NCI-H345 treated with DMSO at 0.1 percent for 48 hours (cell line): ENCODE measurements around the gene NFKB1.
"Not testable (repeated sequence)": the region's sequence is repeated elsewhere in the genome, so short reads cannot be mapped to it uniquely, and the experiment has no call there.

Experiments used
- DNase-seq: peaks from one replicate; lab custom pipeline; 2025; ENCODE audit not compliant: unreplicated experiment; lab: John Stamatoyannopoulos, UW

NFKB1 gene

DNA sequence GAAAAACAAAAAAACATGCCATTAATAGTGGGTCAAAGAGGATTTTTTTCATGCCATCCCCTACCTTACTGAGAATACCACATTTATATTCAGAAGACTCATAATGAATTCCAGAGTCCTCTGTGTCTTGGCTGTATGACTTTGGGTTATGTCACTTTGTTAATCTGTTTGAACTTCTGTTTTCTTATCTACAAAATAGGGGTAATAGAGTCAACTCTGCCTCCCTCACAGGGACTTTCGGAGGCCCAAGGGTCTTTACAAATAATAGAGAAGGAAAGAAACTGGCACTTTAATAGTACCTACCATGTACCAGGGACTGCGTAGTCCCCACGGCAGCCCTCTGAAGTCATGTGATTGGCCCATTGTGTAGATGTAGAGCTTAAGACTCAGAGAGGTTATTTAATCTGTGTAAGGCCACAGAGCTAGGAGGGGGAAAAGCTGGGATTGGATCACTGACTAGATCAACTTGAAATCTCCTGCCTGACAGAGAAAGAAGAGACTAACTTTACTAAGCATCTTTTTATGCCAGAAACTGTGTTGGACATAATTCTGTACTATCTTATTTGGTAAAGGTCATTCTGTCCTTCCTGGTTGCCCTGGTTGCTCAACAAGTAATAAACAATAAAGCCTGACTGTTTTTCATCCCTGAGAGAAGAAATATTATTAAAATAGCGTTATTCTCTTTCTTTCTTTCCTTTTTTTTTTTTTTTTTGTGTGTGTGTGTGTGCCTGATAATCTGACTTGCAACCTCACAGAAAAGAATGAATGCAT, 59.6 kb downstream of the NFKB1 start:
- DNase-seq, result no peak

GRCh38 chr4:102563000-102563399, 61.8 kb downstream of the NFKB1 start:
- no peak for DNase-seq

DNA sequence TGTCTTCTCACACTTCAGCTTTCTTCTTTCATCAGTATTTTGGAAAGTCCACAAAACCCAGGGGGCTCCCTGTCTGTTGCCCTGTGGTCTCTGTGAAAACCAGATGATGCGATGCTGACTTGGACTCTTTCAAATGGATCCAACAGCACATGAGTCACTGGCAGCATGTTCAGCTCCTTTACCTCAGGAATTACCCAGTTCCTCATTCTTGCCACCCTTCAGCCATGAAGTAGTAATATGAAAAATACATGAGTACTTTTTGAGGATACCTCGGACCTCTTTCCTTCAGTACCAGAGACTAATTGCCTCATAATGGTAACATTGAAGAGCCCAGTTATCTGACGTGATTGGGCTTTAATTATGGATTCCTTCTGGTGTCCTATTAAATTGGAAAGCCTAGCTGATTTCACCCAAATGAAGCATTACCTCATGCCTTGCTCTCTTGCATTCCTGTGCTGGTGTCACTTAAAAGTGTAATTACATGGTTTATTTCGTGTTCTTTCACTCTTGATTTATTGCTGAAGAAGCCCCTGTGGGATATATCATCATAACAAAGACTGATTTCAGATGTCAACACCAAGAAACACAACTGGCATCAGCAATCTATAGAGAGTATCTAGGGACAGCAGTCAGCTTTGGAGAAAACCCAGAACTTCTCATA, 63.4 kb downstream of the NFKB1 start:
- DNase-seq, result no peak

DNA sequence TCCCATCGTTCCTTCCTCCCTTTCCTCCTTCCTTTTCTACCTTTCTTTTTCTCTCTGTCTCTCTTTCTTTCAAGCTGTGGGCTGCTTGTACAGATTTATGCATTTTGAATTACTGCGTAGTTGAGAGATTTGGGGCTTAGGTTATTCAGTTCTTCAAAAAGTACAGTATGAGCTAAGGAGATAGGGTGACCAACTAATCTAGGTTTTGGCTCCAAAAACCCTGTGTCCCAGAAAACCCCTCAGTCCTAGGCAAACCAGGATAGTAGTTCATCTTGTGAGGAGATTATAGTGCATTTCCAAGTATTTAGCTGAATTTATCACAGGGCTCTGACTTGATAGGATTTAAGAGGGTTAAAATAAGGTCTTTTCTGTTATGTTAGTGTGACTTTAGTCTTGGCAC, 64.5 kb downstream of the NFKB1 start:
- no peak for DNase-seq

- no peak for DNase-seq
Observed at GRCh38 chr4:102566426-102566825, 65.3 kb downstream of the NFKB1 start.

DNA sequence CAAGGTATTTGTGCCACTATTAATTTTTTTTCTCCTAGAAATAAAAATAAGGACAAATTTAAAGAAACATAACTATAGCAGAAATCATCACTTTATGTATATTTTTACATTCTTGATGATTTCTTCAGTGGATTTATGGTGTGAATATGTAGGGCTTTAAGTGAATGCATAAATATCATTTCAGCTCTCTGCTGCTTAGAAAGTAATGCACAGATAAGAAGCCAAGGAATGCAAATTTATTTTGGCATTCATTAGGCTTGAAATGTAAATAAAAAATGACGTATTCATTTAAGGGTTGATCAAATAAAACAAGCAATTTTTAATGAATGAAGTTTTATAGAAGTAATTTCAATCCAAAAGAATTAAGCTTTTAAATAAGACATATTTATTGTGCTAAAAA, 66.3 kb downstream of the NFKB1 start:
- DNase-seq, result no peak

DNA sequence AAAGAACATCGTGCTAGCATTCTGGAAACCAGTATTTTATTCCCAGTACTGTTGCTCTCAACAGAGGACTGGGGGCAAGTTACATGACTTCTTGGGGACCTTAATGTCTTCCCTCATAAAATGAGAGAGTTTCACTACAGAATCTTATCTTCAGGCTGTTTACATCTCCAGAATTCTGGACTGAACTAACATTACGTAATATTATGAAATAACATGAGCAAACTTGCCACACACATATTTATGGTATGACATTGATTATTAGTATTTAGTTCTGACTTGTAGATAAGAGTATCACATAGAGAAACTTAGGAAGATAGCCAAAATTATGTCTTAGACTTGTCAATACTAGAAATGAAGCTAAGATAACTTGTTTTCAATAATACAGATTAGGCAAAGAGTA, 68.0 kb downstream of the NFKB1 start:
- no peak for DNase-seq

- DNase-seq, result not testable (repeated sequence)
Observed at GRCh38 chr4:102570211-102570610, 69.1 kb downstream of the NFKB1 start.

- DNase-seq, result no peak
Observed at GRCh38 chr4:102572452-102572851, 71.3 kb downstream of the NFKB1 start.

DNA sequence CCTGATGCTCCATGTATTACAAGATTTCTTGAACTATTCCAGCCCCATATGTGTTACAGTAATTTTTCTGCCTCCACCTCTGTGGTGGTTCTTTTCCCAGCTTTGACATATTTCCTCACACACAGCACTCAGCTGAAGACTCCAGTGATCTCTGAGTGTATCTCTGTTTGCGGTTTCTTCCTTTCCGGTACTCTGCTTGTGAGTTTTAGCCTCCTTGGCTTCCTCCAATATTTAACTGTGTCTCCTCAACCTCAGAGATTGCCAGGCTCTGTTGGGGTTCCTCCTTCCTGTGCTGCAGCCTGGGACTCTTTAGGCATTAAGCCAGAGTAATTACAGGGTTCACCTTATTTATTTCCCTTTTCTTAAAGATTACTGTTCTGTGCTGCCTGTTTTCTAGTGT, 73.2 kb downstream of the NFKB1 start:
- no peak for DNase-seq

DNA sequence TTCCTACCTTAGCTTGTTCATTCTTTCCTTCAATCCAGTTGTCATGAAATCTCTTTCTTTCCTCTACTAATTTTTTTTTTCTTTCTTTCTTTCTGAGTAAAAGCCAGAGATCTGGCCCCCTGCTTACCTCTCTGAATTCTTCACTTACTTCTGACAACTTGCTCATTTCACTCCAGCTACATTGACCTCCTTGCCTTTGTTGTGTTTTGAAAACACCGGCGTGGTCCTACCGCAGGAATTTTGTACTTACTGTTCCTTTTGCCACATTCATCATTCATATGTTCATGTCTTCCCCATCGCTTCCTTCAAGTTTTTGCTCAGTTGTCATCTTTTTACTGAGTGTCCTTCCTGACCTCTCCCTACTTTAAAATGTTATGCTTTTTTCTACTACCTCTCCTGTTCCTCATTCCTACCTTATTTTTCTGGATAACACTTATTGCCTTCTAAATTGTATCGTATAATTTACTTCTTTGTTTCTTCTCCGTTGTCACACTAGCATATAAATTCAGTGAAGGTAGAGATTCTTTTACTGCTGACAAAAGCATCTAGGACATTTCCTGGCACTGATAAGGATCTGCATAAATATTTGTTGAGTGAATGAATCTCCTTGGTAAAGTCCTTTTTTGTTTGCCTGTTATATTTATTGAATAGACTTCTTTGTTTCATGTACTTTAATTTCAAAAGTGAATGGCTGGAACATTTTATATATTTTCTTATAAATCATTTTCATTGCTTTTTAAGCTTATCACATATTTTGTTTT, 74.4 kb downstream of the NFKB1 start:
- no peak for DNase-seq

DNA sequence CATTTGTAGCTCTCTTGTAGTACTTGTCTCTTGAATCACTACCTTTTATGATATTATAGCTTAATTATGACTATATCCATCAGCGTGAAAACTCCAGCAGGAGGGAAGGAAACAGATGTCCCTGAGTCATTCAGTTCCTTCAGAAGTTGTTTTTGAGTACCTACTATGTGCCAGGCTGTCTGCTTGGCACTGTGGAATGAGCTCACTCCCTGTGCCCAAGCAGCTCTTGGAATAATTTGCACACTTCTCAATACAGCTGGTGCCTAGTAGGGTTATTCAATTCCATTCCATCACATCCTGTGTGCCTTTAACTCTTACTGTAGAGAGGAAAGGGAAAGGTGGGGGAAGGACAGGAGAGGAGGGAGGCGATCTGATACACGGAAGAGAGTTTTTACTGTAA, 77.1 kb downstream of the NFKB1 start:
- DNase-seq, result no peak

DNA sequence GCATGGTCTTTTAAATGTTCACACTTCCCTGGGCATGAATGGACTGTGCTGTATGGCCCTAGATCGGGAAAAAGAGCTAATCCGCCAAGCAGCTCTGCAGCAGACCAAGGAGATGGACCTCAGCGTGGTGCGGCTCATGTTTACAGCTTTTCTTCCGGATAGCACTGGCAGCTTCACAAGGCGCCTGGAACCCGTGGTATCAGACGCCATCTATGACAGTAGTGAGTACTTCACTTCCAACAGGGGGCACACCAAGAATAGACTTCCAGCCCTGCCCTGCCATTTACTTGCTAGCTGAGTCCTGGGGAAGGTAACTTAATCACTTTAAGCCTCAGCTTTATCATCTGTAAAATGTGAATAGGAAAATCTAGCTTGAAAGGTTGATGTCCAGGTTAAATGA, 77.7 kb downstream of the NFKB1 start:
- DNase-seq, result no peak

DNA sequence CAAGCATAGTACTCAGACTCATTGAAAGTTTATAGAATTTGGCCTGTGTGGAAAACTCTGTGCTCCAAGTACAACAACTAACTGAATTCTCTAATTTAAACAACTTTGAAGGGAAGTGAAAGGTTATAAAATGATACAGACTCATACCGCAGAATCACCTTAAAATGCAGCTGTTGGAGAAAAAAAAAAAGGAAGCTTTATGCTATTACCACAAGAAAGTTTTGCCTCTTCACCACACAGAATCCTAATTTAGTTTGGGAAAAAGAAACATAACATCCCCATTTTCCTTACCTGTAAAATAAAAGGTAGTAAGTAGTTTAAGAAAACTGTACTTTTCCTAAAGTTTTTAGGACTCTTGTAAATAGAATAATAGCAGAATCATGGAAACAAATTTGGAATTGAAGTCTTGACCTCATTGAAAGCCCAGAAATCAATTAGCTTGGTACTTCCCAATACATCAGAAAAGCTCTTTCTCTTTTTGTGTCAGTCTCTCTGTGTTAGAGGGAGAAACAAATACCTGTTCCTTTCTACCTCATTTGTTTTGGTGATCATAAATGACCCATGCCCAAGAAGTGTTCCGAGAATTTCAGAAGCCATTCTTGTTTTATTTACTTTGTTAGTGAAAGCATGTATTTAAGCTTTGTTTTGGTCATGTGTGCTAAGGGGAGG, 78.8 kb downstream of the NFKB1 start:
- DNase-seq, result no peak

DNA sequence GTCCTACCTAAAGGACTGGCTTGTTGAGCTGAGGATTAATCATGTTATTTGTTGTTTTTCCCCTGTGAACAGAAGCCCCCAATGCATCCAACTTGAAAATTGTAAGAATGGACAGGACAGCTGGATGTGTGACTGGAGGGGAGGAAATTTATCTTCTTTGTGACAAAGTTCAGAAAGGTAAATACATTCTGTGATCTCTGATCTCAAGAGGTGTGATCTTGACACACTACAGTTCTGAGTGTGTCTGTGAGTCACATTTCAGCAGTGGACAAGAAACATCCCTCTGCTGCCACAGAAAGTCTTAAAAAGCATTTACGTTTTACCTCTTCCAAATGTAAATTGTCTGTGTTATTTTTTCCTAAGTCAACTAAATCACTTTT, 79.3 kb downstream of the NFKB1 start:
- DNase-seq, result no peak

DNA sequence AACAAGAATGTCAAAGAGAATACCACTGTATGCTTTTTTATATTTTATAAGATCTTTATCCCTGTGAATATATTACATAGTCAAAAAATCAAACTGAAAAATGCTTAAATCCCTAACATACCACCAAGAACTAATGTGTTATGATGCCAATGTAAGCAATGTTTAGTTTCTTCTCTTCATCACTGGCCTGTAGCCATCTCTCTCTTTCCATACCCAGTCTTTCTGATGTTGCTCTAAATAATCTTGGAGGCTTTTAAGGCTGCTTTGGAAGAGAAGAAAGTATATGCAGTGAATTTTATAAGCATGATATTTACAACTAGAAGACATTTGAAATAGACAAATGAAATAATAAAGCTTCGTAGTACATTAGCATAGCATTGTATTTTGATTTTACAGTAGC, 82.9 kb downstream of the NFKB1 start:
- DNase-seq, result no peak

DNA sequence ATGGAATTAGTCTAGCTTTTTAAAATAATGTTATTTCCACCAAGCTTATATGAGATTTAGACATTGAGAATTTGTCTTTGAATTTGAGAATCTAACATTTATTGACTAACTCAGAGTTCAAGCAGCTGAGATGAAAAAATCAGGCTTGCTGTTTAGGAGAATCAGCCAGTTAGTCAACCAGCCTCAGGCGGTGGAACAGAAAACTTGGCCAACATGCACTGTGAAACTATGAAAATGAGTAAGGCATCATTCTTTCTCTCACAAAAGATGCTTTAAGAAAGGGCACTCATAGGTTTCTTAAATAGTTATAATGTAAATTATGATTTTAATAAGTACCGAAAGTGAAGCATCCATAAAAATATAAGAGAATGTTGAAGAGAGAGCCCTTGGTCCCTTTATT, 84.2 kb downstream of the NFKB1 start:
- DNase-seq, result no peak

DNA sequence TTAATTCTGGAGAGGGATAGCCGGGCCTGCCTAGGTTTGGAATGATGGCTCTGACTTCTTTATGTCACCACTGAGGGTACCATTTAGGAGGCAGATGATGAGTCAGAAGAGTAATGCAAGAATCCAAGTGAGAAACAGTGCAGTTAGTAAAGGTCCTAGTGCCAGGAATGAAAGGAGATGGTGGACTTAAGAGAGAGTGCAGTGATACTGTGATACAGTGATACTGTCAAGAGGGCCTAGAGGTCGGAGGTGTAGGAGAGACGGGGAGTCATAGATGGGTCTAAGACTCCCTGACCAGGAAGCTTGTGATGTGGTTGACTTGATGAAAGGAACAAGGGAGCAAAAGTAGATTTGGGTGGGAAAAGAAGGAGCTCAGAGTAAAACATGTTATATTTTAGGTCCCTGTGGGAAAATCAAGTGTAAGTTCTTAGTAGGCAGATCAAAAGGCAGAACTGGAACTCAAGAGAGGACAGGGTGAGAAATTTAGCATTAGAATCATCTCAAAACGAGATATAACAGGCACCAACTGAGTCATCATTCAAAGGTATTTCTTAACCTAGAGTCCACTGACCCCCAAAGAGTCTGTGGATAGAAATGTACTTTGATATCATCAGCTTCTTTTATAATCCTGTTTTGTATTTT, 85.0 kb downstream of the NFKB1 start:
- DNase-seq, result no peak

DNA sequence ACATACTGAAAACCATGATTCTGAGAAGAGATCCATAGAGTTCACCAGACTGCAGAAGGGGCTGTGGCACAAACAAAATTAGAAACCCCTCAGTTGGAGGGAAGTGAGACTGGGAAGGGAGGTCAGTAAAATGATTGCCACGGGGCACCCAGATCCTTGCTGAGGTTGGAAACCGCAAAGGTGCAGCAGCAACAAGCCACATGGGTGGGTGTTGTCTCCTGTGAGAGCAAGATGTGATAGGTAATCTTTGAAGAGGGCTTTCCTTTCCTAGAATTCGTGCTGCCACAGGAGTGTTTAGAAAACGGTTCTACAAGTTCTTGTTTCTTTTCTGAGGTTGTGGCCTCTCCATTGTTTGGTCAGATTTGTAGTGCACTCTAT, 85.5 kb downstream of the NFKB1 start:
- no peak for DNase-seq

DNA sequence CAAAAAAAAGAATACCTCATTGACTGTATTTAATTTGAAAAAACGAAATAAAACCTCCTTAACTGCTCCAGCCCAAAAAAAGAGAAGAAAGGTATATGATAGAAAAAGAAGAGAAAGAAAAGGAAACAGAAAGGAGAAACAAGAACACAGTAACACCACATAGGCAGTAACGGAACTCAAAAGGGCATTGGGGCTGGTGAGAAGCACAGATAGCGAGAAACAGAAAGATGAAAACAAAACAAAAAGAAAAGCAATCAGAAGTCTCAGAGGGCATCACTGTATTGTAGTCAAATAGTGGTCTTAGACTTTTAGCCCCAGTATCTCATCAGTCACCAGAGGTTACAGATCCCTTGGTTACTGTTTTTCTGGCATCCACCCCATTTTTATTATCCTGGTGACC, 88.6 kb downstream of the NFKB1 start:
- no peak for DNase-seq

GRCh38 chr4:102592256-102592655, 91.1 kb downstream of the NFKB1 start:
- no peak for DNase-seq
